ENCODE data around the gene STRIP2. TPM values are rescaled to one million over a fixed set of nuclear protein-coding genes. Genes with fewer than 3 reads are reported as not detected.

Gene STRIP2
- total RNA-seq, 1 donor from 2014 or later: 6.5 TPM

DNA sequence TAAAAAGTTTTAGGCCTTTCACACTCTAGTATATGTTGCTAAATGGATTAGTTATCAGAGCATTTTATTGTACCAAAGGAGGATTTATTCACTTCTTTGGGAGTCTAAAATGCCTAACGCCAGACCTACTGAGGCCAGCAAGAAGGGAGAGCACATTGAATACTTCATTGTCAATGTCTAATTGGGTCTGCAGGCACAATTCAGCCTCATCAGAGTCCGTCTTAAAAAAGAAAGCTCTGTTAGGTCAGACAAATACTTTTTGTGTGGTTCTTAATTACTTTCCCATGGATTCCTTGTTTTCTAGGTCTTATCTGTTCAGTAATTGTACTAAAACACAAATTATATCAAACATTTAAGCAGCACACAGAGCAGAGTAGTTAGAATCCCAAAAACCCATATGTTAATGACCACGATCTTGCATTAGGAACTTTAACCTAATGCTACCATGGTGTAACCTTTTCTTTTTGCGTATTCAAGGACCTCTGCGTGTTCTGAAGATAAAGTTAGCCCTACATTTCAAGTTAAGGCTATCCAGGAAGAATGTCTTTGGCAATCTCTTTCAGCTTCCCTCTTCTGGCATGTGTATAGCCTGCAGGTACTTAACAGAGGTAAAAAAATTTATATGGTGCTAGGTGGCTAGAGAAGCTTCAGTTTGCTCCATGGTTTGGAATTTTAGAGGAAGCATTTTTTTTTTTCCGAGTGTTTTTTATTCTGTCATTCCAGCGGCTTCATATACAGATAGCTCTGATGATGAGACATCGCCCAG lies 45.7 kb upstream of the STRIP2 start:
- TF ChIP-seq, protein P1, sequence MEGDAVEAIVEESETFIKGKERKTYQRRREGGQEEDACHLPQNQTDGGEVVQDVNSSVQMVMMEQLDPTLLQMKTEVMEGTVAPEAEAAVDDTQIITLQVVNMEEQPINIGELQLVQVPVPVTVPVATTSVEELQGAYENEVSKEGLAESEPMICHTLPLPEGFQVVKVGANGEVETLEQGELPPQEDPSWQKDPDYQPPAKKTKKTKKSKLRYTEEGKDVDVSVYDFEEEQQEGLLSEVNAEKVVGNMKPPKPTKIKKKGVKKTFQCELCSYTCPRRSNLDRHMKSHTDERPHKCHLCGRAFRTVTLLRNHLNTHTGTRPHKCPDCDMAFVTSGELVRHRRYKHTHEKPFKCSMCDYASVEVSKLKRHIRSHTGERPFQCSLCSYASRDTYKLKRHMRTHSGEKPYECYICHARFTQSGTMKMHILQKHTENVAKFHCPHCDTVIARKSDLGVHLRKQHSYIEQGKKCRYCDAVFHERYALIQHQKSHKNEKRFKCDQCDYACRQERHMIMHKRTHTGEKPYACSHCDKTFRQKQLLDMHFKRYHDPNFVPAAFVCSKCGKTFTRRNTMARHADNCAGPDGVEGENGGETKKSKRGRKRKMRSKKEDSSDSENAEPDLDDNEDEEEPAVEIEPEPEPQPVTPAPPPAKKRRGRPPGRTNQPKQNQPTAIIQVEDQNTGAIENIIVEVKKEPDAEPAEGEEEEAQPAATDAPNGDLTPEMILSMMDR (IDR thresholded peaks at IDR 0.05; ENCODE audit: unreplicated experiment): no peak
- Mint-ChIP-seq H3K4me3 (ENCODE audit: low read depth) (no peak overlapping the region), H3K9me3 (ENCODE audit: low read depth) (no peaks in the 10 kb centered on the region), H3K4me1 (ENCODE audit: low read depth) (peaks cover 4% of the 10 kb centered on the region), H3K36me3 (ENCODE audit: insufficient read depth) (peaks cover 2% of the 10 kb centered on the region), H3K27me3 (no peaks in the 10 kb centered on the region), H3K27ac (no peak overlapping the region)
- no peak for DNase-seq (ENCODE audit: low spot score, unreplicated experiment)

DNA sequence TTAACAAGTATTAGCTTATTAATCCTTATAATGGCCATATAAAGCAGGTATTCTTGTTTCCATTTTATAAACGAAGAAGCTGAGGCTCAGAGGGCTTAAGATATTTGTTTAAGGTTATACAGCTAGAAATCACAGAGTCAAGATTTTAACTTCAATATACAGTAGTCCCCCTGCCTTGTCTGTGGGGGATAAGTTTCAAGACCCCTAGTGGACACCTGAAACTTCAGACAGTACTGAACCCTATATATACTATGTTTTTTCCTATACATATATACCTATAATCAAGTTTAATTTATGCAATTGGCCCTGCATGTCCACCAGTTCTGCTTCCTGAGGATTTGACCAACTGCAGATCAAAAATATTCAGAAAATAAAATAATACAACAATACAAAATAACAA lies 44.4 kb upstream of the STRIP2 start:
- H3K27ac Mint-ChIP-seq: no peak overlapping the region

DNA sequence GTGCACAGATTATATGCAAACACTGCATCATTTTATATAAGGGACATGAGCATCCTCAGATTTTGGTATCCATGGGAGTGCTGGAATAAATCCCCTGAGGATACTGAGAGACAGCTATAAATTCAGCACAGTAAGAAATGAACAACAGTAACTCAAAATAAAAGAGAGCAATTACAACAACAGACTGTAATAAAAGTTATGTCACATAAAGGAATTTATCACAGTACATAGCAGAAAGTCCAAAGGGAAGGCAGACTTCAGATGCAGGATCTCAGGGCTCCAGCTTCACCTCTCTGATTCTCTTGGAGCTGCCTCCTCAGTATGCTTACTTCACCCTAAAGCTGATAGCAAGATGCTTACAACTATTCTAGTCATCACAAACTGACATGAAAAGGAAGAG lies 43.9 kb upstream of the STRIP2 start:
- H3K36me3 Mint-ChIP-seq (ENCODE audit: insufficient read depth): peaks cover 6% of the 10 kb centered on the region
- no peak for DNase-seq (ENCODE audit: low spot score, unreplicated experiment)
- TF ChIP-seq, protein P1 (IDR thresholded peaks at IDR 0.05; ENCODE audit: unreplicated experiment): no peak
- H3K4me3 Mint-ChIP-seq (ENCODE audit: low read depth): no peak overlapping the region
- no peak overlapping the region for H3K27ac Mint-ChIP-seq
- H3K9me3 Mint-ChIP-seq (ENCODE audit: low read depth): no peaks in the 10 kb centered on the region
- H3K27me3 Mint-ChIP-seq: no peaks in the 10 kb centered on the region
- peaks cover 4% of the 10 kb centered on the region for H3K4me1 Mint-ChIP-seq (ENCODE audit: low read depth)

More for the DNA sequence above, 44.4 kb upstream of the STRIP2 start:
- no peak for DNase-seq (ENCODE audit: low spot score, unreplicated experiment)
- TF ChIP-seq, protein P1 (IDR thresholded peaks at IDR 0.05; ENCODE audit: unreplicated experiment): peak; percentile 23
- peaks cover 4% of the 10 kb centered on the region for H3K4me1 Mint-ChIP-seq (ENCODE audit: low read depth)
- H3K4me3 Mint-ChIP-seq (ENCODE audit: low read depth): no peak overlapping the region
- H3K36me3 Mint-ChIP-seq (ENCODE audit: insufficient read depth): peaks cover 6% of the 10 kb centered on the region
- no peaks in the 10 kb centered on the region for H3K27me3 Mint-ChIP-seq
- H3K9me3 Mint-ChIP-seq (ENCODE audit: low read depth): no peaks in the 10 kb centered on the region

DNA sequence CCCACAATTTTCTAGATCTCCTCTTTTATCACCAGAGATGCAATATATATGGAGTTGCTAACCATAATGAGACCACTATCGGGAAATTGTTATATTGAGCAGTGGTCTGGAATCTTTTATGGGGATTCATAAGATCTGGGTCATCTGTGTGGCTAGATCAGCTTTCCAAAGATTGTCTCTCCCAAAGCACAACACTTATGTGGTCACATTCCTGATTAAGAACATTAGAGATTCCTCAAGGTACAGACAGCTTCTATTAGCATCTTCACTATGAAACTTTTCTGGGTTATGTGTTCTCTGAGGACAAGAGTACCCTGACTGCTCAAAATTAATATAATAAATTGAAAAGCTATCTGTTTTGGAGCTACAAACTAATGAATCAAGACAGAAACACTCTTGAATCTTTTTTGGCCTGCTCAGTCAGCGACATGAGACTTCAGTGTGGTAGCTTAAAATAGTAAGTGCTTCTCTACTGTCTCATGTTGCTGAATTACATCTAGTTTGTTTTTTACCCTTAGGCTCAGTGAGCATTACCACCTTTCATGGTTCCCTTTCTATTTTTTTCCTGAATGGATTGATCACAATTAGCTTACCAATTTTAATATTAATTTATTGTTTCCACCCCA lies 42.6 kb upstream of the STRIP2 start:
- Mint-ChIP-seq H3K36me3 (ENCODE audit: insufficient read depth) (peaks cover 6% of the 10 kb centered on the region), H3K4me1 (ENCODE audit: low read depth) (peaks cover 4% of the 10 kb centered on the region), H3K9me3 (ENCODE audit: low read depth) (no peaks in the 10 kb centered on the region), H3K27me3 (no peaks in the 10 kb centered on the region), H3K4me3 (ENCODE audit: low read depth) (no peak overlapping the region), H3K27ac (no peak overlapping the region)
- no peak for DNase-seq (ENCODE audit: low spot score, unreplicated experiment)
- TF ChIP-seq, protein P1 (IDR thresholded peaks at IDR 0.05; ENCODE audit: unreplicated experiment): no peak

DNA sequence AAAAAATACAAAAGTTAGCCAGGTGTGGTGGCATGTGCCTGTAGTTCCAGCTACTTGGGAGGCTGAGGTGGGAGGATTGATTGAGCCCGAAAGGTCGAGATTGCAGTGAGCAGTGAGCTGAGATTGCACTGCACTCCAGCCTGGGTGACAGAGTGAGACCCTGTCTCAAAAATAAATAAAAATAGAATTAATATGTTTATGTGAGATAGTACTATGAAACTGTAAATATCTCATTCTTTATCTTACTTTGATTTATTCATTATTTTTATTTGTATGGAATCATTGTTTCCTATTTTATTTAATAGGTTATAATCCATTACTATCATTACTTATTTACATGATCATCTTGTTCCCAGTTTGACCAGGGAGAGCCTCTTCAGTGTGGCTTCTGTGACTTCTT lies 41.0 kb upstream of the STRIP2 start:
- Mint-ChIP-seq H3K36me3 (ENCODE audit: insufficient read depth) (peaks cover 6% of the 10 kb centered on the region), H3K27me3 (no peaks in the 10 kb centered on the region), H3K4me1 (ENCODE audit: low read depth) (no peaks in the 10 kb centered on the region), H3K27ac (no peak overlapping the region), H3K4me3 (ENCODE audit: low read depth) (no peak overlapping the region), H3K9me3 (ENCODE audit: low read depth) (no peaks in the 10 kb centered on the region)
- no peak for DNase-seq (ENCODE audit: low spot score, unreplicated experiment)
- TF ChIP-seq, protein P1 (IDR thresholded peaks at IDR 0.05; ENCODE audit: unreplicated experiment): no peak
